Effector memory CD8-positive, alpha-beta T cell (primary cell): Measurements from ENCODE around the gene AKR1D1.
"Not testable (repeated sequence)": the region's sequence is repeated elsewhere in the genome, so short reads cannot be mapped to it uniquely, and the experiment has no call there.

ENCODE experiments used
- ATAC-seq: fragments of 150-1000 bp; cut with Tn5 transposase; replicated peaks from 2 replicates; pipeline ENCODE4 v1.10.0; 2021; ENCODE audit warnings: mild to moderate bottlenecking, moderate library complexity
- DNase-seq, 3 experiments: peaks; one replicate each; pipeline ENCODE4 v3.0.0; 2021
- H3K27ac Mint-ChIP-seq, 2 donors: one replicate each; pipeline ENCODE4 v1.8.0; 2022; ENCODE audit warnings: mild to moderate bottlenecking in 2 of 2, mixed read lengths in 2 of 2, moderate library complexity in 2 of 2
- H3K27me3 Mint-ChIP-seq, 2 donors: one replicate each; pipeline ENCODE4 v1.8.0; 2022; ENCODE audit warnings: mixed read lengths in 2 of 2
- H3K36me3 Mint-ChIP-seq: one replicate; pipeline ENCODE4 v1.8.0; 2022; ENCODE audit warnings: mild to moderate bottlenecking, moderate library complexity, mixed read lengths; ENCODE audit not compliant: insufficient read depth
- H3K4me1 Mint-ChIP-seq, 2 donors: one replicate each; pipeline ENCODE4 v1.8.0; 2022; ENCODE audit warnings: low read depth in 2 of 2, mixed read lengths in 2 of 2
- H3K4me3 Mint-ChIP-seq, 2 donors: one replicate each; pipeline ENCODE4 v1.8.0; 2022; ENCODE audit warnings: mild to moderate bottlenecking in 2 of 2, mixed read lengths in 2 of 2, moderate library complexity in 2 of 2
- H3K9me3 Mint-ChIP-seq, 2 donors: one replicate each; pipeline ENCODE4 v1.8.0; 2022; ENCODE audit warnings: mixed read lengths in 2 of 2
- total RNA-seq, 9 experiments: gene quantifications; one replicate each; lab custom pipeline; 2026; lab: John Stamatoyannopoulos, UW

Gene AKR1D1, protein sequence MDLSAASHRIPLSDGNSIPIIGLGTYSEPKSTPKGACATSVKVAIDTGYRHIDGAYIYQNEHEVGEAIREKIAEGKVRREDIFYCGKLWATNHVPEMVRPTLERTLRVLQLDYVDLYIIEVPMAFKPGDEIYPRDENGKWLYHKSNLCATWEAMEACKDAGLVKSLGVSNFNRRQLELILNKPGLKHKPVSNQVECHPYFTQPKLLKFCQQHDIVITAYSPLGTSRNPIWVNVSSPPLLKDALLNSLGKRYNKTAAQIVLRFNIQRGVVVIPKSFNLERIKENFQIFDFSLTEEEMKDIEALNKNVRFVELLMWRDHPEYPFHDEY
- total RNA-seq = 0 to 1.0 (median 0) reads per million in 9 experiments

DNA sequence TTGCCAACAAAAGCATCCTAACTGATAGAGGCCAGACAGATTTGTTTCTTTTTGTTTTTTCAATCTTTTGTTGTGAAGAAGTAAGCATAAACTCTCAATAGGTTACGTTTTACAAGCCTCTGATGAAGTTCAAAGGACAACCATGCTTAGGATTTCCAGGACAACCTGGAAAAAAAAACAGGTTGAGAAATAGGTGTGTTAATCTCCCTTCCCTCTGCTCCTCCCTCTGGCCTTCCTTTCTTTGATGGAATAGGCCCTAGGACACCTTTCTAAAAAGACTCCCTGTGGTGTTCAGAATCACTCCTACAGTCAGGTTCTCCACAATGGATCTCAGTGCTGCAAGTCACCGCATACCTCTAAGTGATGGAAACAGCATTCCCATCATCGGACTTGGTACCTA, at the start of gene AKR1D1:
AKR1D1 (plus strand) TSS at position 264 of the 400 bp plus-strand sequence; CDS start at position 324, 60 bp downstream.
- ATAC-seq (no peak), DNase-seq (no peak)
- H3K27ac Mint-ChIP-seq = no peak within 1 kb of the TSS
- no peaks in the 10 kb centered on the region for H3K36me3 Mint-ChIP-seq
- H3K4me3 Mint-ChIP-seq = no peak within 1 kb of the TSS
- H3K27me3 Mint-ChIP-seq = peaks cover 0 to 13% of the 10 kb centered on the region in 2 donors
- H3K4me1 Mint-ChIP-seq = no peaks in the 10 kb centered on the region
- peaks cover 0 to 2% of the 10 kb centered on the region in 2 donors for H3K9me3 Mint-ChIP-seq

DNA sequence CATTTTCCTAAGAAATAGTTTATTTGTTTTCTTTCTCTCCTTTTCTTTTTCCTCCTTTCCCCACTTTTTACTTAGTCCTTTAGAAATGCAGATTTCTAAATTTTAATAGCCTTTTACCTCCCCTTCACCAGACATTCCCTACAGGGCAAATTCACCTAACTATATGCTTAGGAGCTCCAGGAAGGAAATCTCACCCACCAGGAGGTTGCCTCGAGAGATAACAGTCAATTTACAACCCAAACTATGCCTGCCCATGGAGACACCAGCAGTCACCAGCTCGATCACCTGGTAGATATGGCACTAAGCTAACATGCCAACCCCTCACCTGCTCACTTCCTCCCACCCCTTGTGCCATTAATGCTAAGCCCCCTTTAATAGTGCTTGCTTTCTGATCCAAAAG, 49.2 kb upstream of the AKR1D1 start:
- Mint-ChIP-seq H3K9me3 (no peaks in the 10 kb centered on the region), H3K4me1 (no peaks in the 10 kb centered on the region), H3K27me3 (peaks cover 20% of the 10 kb centered on the region in 2 donors), H3K4me3 (no peak overlapping the region), H3K27ac (no peak overlapping the region), H3K36me3 (no peaks in the 10 kb centered on the region)
- ATAC-seq = no peak
- DNase-seq = no peak

DNA sequence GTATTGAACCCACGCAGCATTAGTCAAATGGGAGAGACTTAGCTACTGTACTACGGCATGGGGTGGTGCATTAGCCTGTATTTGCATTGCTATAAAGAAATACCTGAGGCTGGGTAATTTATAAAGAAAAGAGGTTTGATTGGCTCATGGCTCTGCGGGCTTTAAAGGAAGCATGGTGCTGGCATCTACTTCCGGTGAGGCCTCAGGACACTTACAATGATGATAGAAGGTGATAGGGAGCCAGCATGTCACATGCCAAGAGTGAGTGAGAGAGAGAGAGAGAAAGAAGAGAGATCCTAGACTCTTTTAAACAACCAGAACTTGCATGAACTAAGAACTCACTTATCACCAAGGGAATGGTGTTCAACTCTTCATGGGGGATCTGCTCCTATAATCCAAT, 47.1 kb upstream of the AKR1D1 start:
- Mint-ChIP-seq H3K36me3 (no peaks in the 10 kb centered on the region), H3K27me3 (peaks cover 16 to 20% of the 10 kb centered on the region in 2 donors), H3K4me3 (no peak overlapping the region), H3K27ac (no peak overlapping the region), H3K9me3 (no peaks in the 10 kb centered on the region), H3K4me1 (no peaks in the 10 kb centered on the region)
- ATAC-seq (no peak), DNase-seq (no peak)

DNA sequence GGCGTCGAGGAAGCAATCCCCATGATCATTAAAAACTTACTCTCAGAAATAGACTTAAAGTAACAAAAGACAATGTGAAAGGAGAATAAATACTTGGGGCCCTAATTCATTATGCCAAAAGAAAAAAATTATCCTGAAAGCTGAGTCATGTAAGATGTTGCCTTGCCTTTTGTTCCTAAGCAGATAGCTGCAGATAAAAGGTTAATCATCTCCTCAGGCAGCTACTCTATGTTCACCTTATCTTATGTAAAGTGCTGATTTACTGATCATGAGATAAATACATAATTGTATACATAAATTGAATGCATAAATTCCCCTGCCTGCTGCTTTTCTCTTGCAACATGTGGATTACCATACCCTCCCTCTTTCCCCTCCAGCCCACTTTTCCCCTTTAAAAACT, 46.3 kb upstream of the AKR1D1 start:
- no peaks in the 10 kb centered on the region for H3K36me3 Mint-ChIP-seq
- DNase-seq (no peak), ATAC-seq (no peak)
- no peaks in the 10 kb centered on the region for H3K4me1 Mint-ChIP-seq
- H3K27me3 Mint-ChIP-seq = peaks cover 22 to 27% of the 10 kb centered on the region in 2 donors
- H3K9me3 Mint-ChIP-seq = no peaks in the 10 kb centered on the region
- no peak overlapping the region for H3K4me3 Mint-ChIP-seq
- no peak overlapping the region for H3K27ac Mint-ChIP-seq

DNA sequence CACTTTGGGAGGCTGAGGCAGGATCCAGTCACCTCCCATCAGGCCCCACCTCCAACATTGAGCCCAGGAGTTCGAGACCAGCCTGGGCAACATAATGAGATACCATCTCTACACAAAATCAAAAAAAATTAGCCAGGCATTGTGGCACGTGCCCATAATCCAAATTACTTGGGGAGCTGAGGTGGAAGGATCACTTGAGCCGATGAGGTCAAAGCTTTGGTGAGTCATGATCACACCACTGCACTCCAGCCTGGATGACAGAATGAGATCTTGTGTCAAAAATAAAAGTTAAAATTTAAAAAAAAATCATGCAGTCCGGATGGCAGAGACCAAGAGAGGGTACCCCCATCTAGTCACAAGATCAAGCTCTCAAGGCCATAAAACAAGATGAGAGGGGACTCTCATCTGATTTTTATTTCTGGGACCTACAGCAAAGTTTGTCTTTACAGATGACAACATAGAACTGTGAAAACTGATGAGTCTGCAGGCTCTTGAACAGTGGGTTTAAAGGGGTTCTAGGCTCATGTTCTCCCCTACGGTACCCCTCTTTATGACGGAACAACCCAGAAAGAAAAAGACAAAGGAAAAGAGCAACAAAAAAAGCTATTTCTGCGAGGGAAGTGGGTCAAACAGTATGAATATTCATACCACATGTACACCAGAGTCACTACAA, 45.4 kb upstream of the AKR1D1 start:
- Mint-ChIP-seq H3K27me3 (peaks cover 26 to 29% of the 10 kb centered on the region in 2 donors), H3K4me3 (no peak overlapping the region), H3K4me1 (no peaks in the 10 kb centered on the region), H3K27ac (no peak overlapping the region), H3K9me3 (no peaks in the 10 kb centered on the region), H3K36me3 (no peaks in the 10 kb centered on the region)
- ATAC-seq (no peak), DNase-seq (no peak)

DNA sequence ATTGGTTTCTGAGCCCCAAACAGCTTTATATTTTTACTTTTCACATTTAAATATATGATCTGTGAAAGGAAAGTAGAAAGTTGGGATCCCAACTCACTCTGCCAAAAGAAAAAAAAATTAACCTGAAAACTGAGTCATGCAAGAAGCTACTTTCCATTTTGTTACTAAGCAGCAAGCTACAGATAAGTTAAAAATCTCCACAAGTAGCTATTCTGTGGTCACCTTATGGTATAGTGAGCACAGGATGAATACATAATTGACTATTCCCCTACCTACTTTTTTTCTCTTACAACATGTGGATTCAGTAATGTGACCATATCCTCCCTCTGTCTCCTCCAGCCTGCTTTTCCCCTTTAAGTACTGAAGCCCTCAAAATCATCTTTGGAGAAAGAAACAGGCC, 44.1 kb upstream of the AKR1D1 start:
- no peak overlapping the region for H3K4me3 Mint-ChIP-seq
- H3K27ac Mint-ChIP-seq = no peak overlapping the region
- no peaks in the 10 kb centered on the region for H3K9me3 Mint-ChIP-seq
- no peaks in the 10 kb centered on the region for H3K36me3 Mint-ChIP-seq
- H3K4me1 Mint-ChIP-seq = no peaks in the 10 kb centered on the region
- DNase-seq = no peak
- ATAC-seq = no peak
- peaks cover 28 to 36% of the 10 kb centered on the region in 2 donors for H3K27me3 Mint-ChIP-seq

DNA sequence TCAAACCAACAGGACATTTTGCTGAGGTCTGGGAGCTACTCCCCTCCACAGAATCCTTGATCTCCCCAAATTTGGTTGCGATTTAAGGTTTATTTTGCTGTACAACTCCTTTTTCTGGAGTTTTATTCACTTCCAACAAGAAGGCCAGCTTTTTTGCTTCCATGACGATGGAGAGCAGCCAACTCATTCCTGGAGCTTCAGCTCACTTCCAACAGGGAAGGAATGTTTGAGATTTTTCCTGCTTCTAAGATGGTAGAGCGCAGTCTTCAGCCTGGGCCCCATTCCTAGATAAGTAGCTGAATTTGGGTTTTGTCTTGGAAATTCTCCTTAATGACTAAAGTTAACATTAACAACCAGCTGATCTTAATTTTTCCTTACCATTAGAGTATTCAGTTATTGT, 43.5 kb upstream of the AKR1D1 start:
- H3K27ac Mint-ChIP-seq = no peak overlapping the region

DNA sequence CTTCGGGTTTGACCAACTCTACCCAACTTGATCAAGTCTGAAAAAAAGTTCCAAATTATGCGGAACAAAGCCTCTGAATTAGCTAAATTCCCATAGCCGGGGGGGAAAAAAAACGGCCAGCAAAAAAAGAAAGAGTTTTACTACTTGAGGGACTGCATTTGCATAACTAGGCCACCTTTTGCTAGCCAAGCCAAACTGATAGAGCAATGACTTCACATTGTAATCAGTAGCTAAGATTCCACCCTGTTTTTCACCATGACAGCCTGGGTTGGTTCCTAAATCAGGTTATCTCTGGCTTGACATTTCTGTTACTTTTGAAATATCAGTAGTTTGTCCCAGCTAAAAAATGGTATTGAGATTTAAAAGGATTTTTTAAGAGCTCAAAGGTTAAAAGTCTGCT, 43.0 kb upstream of the AKR1D1 start:
- Mint-ChIP-seq H3K36me3 (no peaks in the 10 kb centered on the region), H3K27ac (no peak overlapping the region), H3K4me3 (no peak overlapping the region), H3K27me3 (peaks cover 23 to 38% of the 10 kb centered on the region in 2 donors), H3K4me1 (no peaks in the 10 kb centered on the region), H3K9me3 (no peaks in the 10 kb centered on the region)
- no peak for DNase-seq
- ATAC-seq = no peak

More for the DNA sequence above, 43.5 kb upstream of the AKR1D1 start:
- H3K36me3 Mint-ChIP-seq = no peaks in the 10 kb centered on the region
- H3K9me3 Mint-ChIP-seq = no peaks in the 10 kb centered on the region
- no peak overlapping the region for H3K4me3 Mint-ChIP-seq
- DNase-seq = no peak
- H3K4me1 Mint-ChIP-seq = no peaks in the 10 kb centered on the region
- peaks cover 23 to 37% of the 10 kb centered on the region in 2 donors for H3K27me3 Mint-ChIP-seq
- no peak for ATAC-seq

DNA sequence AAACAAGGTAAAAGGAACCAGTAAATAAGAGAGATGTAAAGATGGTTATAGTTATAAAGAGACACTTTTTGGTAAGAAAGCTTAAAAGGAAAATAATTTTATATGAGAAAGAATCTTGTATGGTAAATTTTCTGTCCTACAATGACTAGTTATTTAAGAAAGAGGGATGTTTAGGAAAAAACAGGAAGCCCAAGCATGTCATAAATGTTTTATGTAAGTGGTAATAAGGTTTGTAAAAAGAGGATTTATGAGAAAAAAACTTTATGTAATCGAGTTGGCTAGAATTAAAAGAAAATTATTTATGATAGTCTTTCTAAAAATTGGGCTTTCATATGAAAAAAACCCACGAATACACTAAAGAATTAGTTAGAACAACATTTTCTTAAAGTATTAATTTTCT, 40.1 kb upstream of the AKR1D1 start:
- Mint-ChIP-seq H3K27ac (no peak overlapping the region), H3K36me3 (no peaks in the 10 kb centered on the region), H3K9me3 (no peaks in the 10 kb centered on the region)

DNA sequence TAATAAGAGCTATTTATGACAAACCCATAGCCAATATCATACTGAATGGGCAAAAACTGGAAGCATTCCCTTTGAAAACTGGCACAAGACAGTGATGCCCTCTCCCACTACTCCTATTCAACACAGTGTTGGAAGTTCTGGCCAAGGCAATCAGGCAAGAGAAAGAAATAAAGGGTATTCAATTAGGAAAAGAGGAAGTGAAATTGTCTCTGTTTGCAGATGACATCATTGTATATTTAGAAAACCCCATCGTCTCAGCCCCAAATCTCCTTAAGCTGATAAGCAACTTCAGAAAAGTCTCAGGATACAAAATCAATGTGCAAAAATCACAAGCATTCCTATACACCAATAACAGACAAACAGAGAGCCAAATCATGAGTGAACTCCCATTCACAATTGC, 36.2 kb upstream of the AKR1D1 start:
- not testable (repeated sequence) for H3K4me3 Mint-ChIP-seq, H3K9me3 Mint-ChIP-seq, H3K4me1 Mint-ChIP-seq, H3K36me3 Mint-ChIP-seq, ATAC-seq, H3K27ac Mint-ChIP-seq, DNase-seq
- H3K27me3 Mint-ChIP-seq = peaks cover 49 to 51% of the 10 kb centered on the region in 2 donors

More for the DNA sequence above, 40.1 kb upstream of the AKR1D1 start:
- DNase-seq (no peak), ATAC-seq (no peak)
- Mint-ChIP-seq H3K4me3 (no peak overlapping the region), H3K27me3 (peaks cover 47% of the 10 kb centered on the region in 2 donors), H3K4me1 (no peaks in the 10 kb centered on the region)

DNA sequence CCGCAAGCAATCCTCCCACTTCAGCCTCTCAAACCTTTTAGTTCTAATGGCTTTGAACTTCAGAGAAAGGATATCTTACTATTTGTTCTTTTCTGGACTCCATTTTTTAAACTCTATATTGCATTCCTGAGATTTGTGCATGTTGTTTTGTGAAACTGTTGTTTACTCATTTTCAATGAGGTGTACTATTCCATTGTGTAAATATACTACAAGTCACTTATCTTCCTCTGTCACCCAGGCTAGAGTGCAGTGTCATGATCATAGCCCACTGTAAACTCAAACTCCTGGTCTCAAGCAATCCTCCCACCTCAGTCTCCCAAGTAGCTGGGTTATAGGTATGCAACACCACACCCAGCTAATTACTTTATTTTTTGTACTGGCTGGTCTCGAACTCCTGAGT, 31.4 kb upstream of the AKR1D1 start:
- H3K9me3 Mint-ChIP-seq = no peaks in the 10 kb centered on the region

DNA sequence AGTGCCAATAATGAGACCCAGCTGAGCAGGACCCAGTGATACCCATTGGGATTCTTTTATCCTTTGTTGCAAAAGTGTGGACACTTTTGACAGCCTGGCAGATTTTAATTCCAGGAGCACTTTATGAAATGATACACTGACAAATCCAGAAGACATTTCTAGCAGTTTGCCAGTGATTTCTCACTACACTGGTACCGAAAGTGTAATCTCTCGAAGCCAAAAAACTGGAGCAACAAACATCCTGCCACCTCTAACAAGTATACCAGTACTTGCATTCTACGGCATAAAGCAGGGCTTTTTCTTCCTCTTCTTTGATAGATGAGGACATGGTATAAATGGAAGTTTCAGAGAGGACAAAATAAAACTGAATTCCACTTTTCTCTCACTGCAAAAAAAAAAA, 28.4 kb upstream of the AKR1D1 start:
- no peaks in the 10 kb centered on the region for H3K36me3 Mint-ChIP-seq
- H3K4me1 Mint-ChIP-seq = no peaks in the 10 kb centered on the region
- no peak for ATAC-seq
- no peak overlapping the region for H3K27ac Mint-ChIP-seq
- H3K4me3 Mint-ChIP-seq = no peak overlapping the region
- DNase-seq = no peak
- no peaks in the 10 kb centered on the region for H3K9me3 Mint-ChIP-seq
- H3K27me3 Mint-ChIP-seq = peaks cover 19 to 41% of the 10 kb centered on the region in 2 donors

More for the DNA sequence above, 31.4 kb upstream of the AKR1D1 start:
- Mint-ChIP-seq H3K4me1 (no peaks in the 10 kb centered on the region), H3K27me3 (peaks cover 35 to 57% of the 10 kb centered on the region in 2 donors), H3K36me3 (no peaks in the 10 kb centered on the region), H3K4me3 (no peak overlapping the region), H3K27ac (no peak overlapping the region)
- ATAC-seq (no peak), DNase-seq (no peak)

DNA sequence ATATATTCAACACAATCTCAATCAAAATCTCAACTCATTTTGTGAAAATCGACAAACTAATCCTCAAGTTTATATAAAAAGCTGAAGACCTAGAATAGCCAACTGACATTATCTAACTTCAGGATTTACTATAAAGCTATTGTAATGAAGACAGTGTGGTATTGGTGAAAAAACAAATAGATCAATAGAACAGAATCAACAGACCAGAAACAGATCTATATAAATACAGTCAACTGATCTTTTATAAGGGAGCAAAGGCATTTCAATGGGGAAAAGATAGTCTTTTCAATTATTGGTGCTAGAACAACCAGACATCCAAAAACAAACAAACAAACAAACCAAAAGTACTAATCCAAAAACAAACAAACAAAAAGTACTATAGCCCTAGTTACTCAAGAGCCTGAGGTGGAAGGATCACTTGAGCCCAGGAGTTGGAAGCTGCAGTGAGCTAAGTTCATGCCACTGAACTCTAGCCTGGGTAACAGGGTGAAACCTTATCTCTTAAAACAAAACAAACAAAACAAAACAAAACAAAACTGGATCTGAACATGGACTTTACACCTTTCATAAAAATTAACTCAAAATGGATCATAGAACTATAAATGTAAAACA, 26.6 kb upstream of the AKR1D1 start:
- Mint-ChIP-seq H3K27me3 (peaks cover 16 to 39% of the 10 kb centered on the region in 2 donors), H3K4me1 (no peaks in the 10 kb centered on the region), H3K36me3 (no peaks in the 10 kb centered on the region), H3K27ac (no peak overlapping the region), H3K4me3 (no peak overlapping the region), H3K9me3 (no peaks in the 10 kb centered on the region)
- DNase-seq = no peak
- no peak for ATAC-seq
